GM21737 (cell line): ENCODE data around the gene VWA5B2.
A peak's percentile ranks its signal among the peaks of the same experiment; 100 is the strongest.
"Not testable (repeated sequence)": the region's sequence is repeated elsewhere in the genome, so short reads cannot be mapped to it uniquely, and the experiment has no call there.

Experiments
- ATAC-seq: cut with Tn5 transposase; IDR thresholded peaks from one replicate; pipeline ENCODE4 v1.9.1; 2021; ENCODE audit warnings: mild to moderate bottlenecking, moderate library complexity; ENCODE audit not compliant: unreplicated experiment

The VWA5B2 gene

GRCh38 chr3:184241141-184241446 lies 11.7 kb downstream of the VWA5B2 start:
- no peak for ATAC-seq

- no peak for ATAC-seq
Observed at GRCh38 chr3:184241447-184242296, 12.3 kb downstream of the VWA5B2 start.

- ATAC-seq: no peak
Observed at GRCh38 chr3:184242297-184242685, 12.9 kb downstream of the VWA5B2 start.

- peak; percentile 57 for ATAC-seq
Observed at GRCh38 chr3:184248454-184249411, 19.3 kb downstream of the VWA5B2 start, which contains the start of gene ALG3. Gene ALG3, minus strand, starts transcription at chr3:184248962. Its CDS starts 22 bp downstream, at chr3:184248940.

GRCh38 chr3:184249412-184250166 lies 20.2 kb downstream of the VWA5B2 start, which contains the start of gene EEF1AKMT4:
Gene EEF1AKMT4, plus strand, starts transcription at chr3:184249672. Its CDS starts 23 bp downstream, at chr3:184249695.
- peak; percentile 88 for ATAC-seq

GRCh38 chr3:184250167-184250828 lies 20.9 kb downstream of the VWA5B2 start:
- ATAC-seq: peak; percentile 70

GRCh38 chr3:184255291-184256039 lies 26.1 kb downstream of the VWA5B2 start:
- no peak for ATAC-seq

GRCh38 chr3:184257083-184257915 lies 27.9 kb downstream of the VWA5B2 start:
- no peak for ATAC-seq

GRCh38 chr3:184258926-184259325 lies 29.5 kb downstream of the VWA5B2 start:
- ATAC-seq: no peak

GRCh38 chr3:184259396-184259877 lies 30.1 kb downstream of the VWA5B2 start:
- ATAC-seq: no peak

GRCh38 chr3:184259878-184260723 lies 30.7 kb downstream of the VWA5B2 start:
- ATAC-seq: no peak

- no peak for ATAC-seq
Observed at GRCh38 chr3:184260724-184261269, 31.4 kb downstream of the VWA5B2 start.

- no peak for ATAC-seq
Observed at GRCh38 chr3:184261270-184261853, 32.0 kb downstream of the VWA5B2 start, which contains the start of gene CAMK2N2. Gene CAMK2N2, minus strand, starts transcription at chr3:184261553. Its CDS starts 268 bp downstream, at chr3:184261285.

- ATAC-seq: no peak
Observed at GRCh38 chr3:184261854-184262763, 32.7 kb downstream of the VWA5B2 start.

GRCh38 chr3:184262764-184263179 lies 33.4 kb downstream of the VWA5B2 start:
- ATAC-seq: no peak

- not testable (repeated sequence) for ATAC-seq
Observed at GRCh38 chr3:184267249-184267648, 37.9 kb downstream of the VWA5B2 start.
